IPS-18a (cell line): ENCODE measurements around the gene NPFF.

ENCODE experiments used
- H3K27ac ChIP-seq: one replicate; pipeline ENCODE4 v1.5.1; 2013; ENCODE audit warnings: low read length
- H3K27me3 ChIP-seq: one replicate; pipeline ENCODE4 v1.6.1; 2013; ENCODE audit warnings: mild to moderate bottlenecking, low read length; ENCODE audit not compliant: control insufficient read depth, insufficient read depth
- H3K36me3 ChIP-seq: one replicate; pipeline ENCODE4 v1.6.1; 2013; ENCODE audit warnings: low read depth, low read length; ENCODE audit not compliant: control insufficient read depth
- H3K4me1 ChIP-seq: one replicate; pipeline ENCODE4 v1.6.1; 2013; ENCODE audit warnings: low read depth, low read length; ENCODE audit not compliant: control insufficient read depth
- H3K4me3 ChIP-seq: one replicate; pipeline ENCODE4 v1.5.1; 2013; ENCODE audit warnings: low read length
- H3K9ac ChIP-seq: one replicate; pipeline ENCODE4 v1.6.1; 2013; ENCODE audit warnings: mild to moderate bottlenecking, low read length, moderate library complexity
- H3K9me3 ChIP-seq: one replicate; pipeline ENCODE4 v1.6.1; 2013; ENCODE audit warnings: low read depth, low read length; ENCODE audit not compliant: control insufficient read depth

NPFF gene

DNA sequence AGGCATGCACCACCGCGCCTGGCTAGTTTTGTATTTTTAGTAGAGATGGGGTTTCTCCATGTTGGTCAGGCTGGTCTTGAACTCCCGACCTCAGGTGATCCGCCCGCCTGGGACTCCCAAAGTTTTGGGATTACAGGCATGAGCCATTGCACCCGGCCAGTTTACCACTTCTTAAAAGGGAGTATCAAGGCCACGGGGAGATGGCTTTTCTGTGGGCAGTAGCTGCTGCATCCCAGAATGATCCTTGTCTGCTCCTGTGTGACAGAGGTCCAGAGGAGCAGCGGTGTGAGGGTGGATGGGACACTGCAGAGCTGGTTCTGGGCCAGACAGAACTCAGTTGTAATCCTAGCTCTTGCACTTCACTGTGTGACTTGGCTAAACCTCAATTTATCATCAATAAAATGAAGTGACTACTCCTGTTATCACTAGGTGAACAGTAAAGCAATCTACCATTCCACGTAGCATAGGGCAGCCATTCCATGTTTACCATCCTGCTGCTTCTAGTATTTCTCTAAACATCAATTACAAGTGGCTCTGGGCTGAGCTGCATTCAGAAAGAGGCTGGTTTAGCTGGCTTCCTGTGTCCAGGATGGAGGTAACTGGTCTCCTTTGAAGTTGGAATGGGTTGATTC is 3.0 kb upstream of the NPFF start:
- H3K36me3 ChIP-seq = peaks cover 20% of the 10 kb centered on the region

DNA sequence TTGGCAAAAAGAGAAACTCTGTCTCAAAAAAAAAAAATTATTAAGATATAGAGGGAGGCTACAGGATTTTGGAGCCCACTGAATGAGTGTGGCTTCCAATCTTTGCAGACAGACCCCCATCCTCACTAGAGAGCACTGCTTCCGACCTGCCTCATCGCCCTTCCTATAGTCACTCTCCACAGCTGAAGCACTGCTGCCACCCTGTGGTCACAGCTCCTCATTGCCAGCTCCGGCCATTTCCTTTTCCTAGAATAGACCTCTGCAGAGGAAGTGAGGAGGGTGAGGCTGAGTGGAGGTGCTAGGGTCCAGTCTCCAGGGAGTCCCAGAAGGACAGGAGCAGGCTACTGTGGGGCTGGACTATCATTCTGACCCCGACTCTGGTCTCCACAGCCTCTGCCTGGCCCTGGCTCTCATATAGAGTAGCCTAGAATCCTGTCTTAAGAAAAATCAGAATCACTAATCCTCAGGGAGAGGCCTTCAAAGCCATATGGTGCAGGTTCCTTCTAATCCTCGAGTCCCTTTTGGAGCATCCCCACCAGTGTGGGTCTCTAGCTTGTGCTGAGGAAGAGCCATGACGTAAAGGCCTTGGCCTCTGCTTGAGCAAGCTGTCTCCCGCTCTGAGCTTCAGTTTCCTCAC is 1.4 kb upstream of the NPFF start:
- Histone ChIP-seq H3K9ac (no peak overlapping the region), H3K27ac (no peak overlapping the region), H3K4me3 (no peak overlapping the region), H3K4me1 (no peaks in the 10 kb centered on the region), H3K36me3 (peaks cover 24% of the 10 kb centered on the region), H3K27me3 (no peaks in the 10 kb centered on the region), H3K9me3 (no peaks in the 10 kb centered on the region)

More for the DNA sequence above, 3.0 kb upstream of the NPFF start:
- no peak overlapping the region for H3K4me3 ChIP-seq
- H3K27me3 ChIP-seq = no peaks in the 10 kb centered on the region
- H3K9ac ChIP-seq = no peak overlapping the region
- no peaks in the 10 kb centered on the region for H3K9me3 ChIP-seq
- no peak overlapping the region for H3K27ac ChIP-seq
- no peaks in the 10 kb centered on the region for H3K4me1 ChIP-seq

DNA sequence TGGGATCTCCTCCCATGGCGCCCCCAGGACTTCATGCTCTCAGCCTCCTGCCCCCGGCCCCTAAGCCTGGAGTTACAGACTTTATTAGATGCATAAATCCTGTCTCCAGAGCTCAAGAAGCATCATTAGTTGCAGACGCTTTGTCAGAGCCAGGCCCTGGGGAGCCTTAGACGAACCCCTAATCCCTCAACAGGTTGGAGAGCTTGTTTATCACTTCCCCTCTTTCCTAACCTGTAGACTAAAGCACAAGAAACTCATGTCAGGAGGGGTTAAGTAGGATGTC is 260 bp upstream of the NPFF start:
- H3K27ac ChIP-seq = no peak overlapping the region
- H3K9ac ChIP-seq = no peak overlapping the region
- peaks cover 24% of the 10 kb centered on the region for H3K36me3 ChIP-seq
- H3K4me1 ChIP-seq = no peaks in the 10 kb centered on the region
- H3K27me3 ChIP-seq = no peaks in the 10 kb centered on the region
- H3K4me3 ChIP-seq = no peak overlapping the region
- no peaks in the 10 kb centered on the region for H3K9me3 ChIP-seq

DNA sequence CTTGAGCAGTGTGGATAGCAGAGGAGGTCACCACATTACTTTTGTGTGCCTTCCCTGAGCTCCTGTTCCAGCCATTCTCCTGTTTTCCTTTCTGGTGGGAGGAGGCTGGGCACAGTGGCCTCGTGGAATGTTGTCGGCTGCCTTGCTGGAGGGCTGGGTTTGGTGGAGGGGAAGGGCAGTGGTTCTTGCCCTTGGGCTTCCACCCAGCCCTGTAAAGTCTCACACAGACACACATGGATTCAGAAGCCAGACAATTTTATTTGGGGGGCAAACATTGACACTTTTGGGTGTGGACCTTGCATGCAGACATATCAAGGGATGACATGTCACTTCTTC is 866 bp downstream of the NPFF start:
- peaks cover 6% of the 10 kb centered on the region for H3K4me1 ChIP-seq
- no peak overlapping the region for H3K4me3 ChIP-seq
- H3K9me3 ChIP-seq = no peaks in the 10 kb centered on the region
- H3K9ac ChIP-seq = no peak overlapping the region
- H3K36me3 ChIP-seq = peaks cover 24% of the 10 kb centered on the region
- no peak overlapping the region for H3K27ac ChIP-seq
- no peaks in the 10 kb centered on the region for H3K27me3 ChIP-seq

DNA sequence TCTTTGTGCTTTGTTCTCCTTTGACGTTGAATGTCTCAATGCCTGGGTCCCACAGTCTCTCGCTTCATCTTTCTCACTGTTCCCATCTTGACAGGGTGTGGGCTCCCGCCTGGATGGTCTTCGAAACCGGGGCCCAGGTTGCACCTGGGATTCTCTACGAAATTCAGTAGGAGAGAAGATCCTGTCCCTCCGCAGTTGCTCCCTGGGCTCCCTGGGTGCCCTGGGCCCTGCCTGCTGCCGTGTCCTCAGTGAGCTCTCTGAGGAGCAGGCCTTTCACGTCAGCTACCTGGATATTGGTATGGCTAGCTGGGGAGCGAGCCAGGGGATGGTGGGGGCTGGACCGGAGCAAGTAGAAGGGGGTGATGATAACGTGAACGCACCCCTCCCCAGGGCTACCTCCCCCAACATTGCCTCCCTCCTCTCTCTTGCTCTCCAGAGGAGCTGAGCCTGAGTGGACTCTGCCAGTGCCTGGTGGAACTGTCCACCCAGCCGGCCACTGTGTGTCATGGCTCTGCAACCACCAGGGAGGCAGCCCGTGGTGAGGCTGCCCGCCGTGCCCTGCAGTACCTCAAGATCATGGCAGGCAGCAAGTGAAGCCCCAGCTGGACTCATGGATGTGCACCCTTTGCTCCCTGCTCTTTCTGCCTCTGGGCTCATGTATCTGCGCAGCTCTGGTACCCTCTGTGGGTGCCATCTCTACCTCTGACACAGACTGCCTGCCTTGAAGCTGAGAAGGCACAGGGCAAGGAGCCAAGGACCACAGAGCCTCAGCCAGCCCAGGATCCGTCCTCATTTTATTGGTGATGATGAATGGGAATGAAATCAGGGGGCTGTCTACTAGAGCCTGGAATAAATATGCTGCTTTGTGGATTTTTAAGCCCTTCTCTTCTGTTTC is 1.5 kb downstream of the NPFF start:
- Histone ChIP-seq H3K27ac (no peak overlapping the region), H3K9me3 (no peaks in the 10 kb centered on the region), H3K4me1 (peaks cover 6% of the 10 kb centered on the region), H3K27me3 (no peaks in the 10 kb centered on the region), H3K4me3 (no peak overlapping the region), H3K36me3 (peaks cover 24% of the 10 kb centered on the region), H3K9ac (no peak overlapping the region)

DNA sequence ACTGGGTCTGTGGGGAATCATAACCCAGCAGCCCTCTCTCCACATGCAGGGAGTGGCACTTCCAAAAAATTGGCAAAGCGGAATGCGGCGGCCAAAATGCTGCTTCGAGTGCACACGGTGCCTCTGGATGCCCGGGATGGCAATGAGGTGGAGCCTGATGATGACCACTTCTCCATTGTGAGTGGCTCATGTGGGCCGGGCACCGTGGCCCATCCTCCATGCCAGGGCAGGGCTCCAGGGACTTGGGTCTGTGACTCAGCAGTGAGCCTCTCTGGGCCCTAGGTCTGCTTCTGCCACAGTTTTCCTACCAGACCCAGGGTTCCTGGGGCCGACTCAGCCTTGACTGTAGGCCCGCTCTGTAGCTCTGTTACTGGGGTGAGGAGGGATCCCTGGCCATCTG is 2.2 kb downstream of the NPFF start:
- H3K27me3 ChIP-seq = no peaks in the 10 kb centered on the region

DNA sequence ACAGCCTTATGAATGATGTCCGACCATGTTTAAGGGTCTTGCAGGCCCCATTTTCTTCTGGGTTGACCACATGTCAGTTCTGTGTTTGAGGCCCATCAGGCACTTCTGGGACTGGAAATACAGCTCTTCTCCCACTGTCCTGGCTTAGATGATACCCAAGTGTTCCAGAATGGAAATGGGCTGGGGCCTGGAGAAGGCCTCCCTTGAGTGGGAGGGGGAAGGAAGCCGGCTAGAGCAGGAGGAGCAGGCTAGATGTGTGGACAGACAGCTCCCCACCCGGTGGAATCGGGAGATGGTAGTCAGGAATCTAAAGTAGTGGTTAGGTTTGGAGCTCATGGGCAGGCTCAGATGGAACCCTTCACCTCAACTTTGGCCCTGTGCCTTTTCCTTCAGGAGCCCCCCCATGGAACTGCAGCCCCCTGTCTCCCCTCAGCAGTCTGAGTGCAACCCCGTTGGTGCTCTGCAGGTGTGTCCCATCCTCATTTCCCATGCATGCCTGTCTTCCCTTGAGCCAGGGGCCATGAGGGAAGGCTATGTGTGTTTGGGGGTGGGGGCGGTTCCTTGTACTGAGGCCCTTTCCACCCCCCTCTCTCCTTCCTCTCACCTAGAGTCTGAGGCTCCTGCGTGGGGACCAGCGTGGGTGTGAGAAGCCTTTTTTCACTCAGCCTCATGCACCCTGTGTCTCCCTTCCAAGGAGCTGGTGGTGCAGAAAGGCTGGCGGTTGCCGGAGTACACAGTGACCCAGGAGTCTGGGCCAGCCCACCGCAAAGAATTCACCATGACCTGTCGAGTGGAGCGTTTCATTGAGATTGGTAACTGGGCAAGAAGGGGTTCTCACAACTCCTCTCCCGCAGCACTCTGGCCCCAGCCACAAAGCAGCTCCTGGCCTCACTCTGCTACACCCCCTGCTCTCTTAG is 3.0 kb downstream of the NPFF start:
- Histone ChIP-seq H3K36me3 (peaks cover 24% of the 10 kb centered on the region), H3K27me3 (no peaks in the 10 kb centered on the region), H3K4me1 (peaks cover 13% of the 10 kb centered on the region)

More for the DNA sequence above, 2.2 kb downstream of the NPFF start:
- H3K9me3 ChIP-seq = no peaks in the 10 kb centered on the region
- peaks cover 24% of the 10 kb centered on the region for H3K36me3 ChIP-seq
- peaks cover 10% of the 10 kb centered on the region for H3K4me1 ChIP-seq
- no peak overlapping the region for H3K9ac ChIP-seq
- no peak overlapping the region for H3K4me3 ChIP-seq
- no peak overlapping the region for H3K27ac ChIP-seq

DNA sequence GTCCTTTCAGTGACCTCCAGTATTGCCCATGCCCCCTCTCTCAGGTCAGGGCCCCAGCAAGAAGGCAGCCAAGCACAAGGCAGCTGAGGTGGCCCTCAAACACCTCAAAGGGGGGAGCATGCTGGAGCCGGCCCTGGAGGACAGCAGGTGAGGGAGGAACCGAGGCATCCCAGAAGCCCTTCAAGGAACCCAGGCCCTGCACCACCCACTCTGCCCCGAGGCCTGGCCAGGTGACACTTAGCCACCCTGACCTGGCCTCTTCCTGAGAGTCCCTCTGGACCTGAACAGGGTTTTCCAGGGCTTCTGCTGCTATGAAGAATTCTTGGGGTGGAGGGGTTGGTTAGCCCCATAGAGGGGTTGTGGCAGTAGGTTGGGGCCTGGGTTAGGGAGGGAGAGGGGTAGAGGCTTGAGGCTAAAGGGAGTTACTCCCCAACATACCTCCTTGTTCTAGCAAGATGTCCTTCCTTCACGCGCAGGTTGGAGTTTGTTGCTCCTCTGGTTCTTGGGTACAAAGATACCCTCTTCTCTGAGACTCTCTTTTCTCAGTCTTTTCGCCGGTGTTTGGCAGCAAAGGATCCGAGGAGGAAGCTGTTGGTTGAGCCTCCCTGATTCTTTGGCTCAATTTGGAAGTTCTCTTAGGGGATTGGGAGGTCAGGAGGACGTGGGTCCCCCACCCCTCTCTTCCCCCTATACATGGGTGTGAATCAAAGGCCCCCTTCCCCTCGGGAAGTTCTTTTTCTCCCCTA is 4.1 kb downstream of the NPFF start:
- peaks cover 24% of the 10 kb centered on the region for H3K36me3 ChIP-seq
- no peak overlapping the region for H3K9ac ChIP-seq

More for the DNA sequence above, 3.0 kb downstream of the NPFF start:
- H3K4me3 ChIP-seq = no peak overlapping the region
- no peaks in the 10 kb centered on the region for H3K9me3 ChIP-seq
- no peak overlapping the region for H3K27ac ChIP-seq
- no peak overlapping the region for H3K9ac ChIP-seq

DNA sequence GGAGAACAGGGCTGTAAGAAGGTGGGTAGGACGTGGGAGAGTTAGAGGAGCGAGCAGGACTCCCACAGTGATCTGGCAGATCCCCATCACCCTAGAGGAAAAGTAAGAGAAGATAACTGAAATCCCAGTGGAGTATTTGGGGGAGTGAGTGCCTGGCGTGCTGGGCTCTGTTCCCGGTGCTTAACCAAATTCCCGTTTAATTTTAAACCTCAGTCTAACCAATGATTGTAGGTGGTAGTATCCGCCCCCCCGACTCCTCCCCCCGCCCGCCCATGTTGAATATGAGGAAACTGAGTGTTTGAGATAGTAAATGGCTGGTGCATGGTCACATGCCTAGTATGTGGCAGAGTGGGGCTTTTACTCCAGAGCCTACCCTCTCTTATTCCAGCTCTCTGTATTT is 5.0 kb downstream of the NPFF start:
- H3K27ac ChIP-seq = no peak overlapping the region
- no peaks in the 10 kb centered on the region for H3K9me3 ChIP-seq
- H3K27me3 ChIP-seq = no peaks in the 10 kb centered on the region
- peaks cover 26% of the 10 kb centered on the region for H3K4me1 ChIP-seq
- no peak overlapping the region for H3K9ac ChIP-seq
- peaks cover 24% of the 10 kb centered on the region for H3K36me3 ChIP-seq
- H3K4me3 ChIP-seq = peak overlapping the region; percentile 85

More for the DNA sequence above, 4.1 kb downstream of the NPFF start:
- no peaks in the 10 kb centered on the region for H3K27me3 ChIP-seq
- H3K4me3 ChIP-seq = no peak overlapping the region
- no peak overlapping the region for H3K27ac ChIP-seq
- H3K9me3 ChIP-seq = no peaks in the 10 kb centered on the region
- H3K4me1 ChIP-seq = peaks cover 18% of the 10 kb centered on the region

DNA sequence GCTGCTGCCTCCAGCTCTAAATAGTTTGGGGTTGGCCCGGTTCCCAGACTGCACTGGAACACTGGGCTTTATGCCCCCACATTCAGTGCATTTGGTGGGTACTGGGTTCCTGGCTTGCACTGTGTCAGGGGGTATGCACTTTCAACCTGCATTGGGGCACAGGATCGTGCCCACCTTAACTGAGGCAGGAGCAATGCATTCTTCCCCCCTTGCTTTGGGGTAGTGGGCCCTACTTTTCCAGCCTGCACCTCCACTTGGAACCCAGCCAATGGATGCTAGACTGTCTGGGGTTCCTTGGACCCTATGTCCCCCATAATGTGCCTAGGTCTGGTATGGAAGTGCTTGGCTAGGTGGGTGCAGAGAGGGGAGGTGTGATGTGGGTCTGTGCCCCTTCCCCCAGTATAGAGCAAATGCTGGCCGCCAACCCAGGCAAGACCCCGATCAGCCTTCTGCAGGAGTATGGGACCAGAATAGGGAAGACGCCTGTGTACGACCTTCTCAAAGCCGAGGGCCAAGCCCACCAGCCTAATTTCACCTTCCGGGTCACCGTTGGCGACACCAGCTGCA is 5.6 kb downstream of the NPFF start:
- peak overlapping the region; percentile 91 for H3K27ac ChIP-seq
- H3K4me1 ChIP-seq = peaks cover 29% of the 10 kb centered on the region
- no peaks in the 10 kb centered on the region for H3K27me3 ChIP-seq
- peak overlapping the region; percentile 85 for H3K4me3 ChIP-seq
- no peaks in the 10 kb centered on the region for H3K9me3 ChIP-seq
- H3K36me3 ChIP-seq = peaks cover 22% of the 10 kb centered on the region
- H3K9ac ChIP-seq = peak overlapping the region; percentile 86
